Calu3 (cell line): ENCODE measurements around the gene CCNI. TPM values are rescaled to one million over a fixed set of nuclear protein-coding genes. Genes with fewer than 3 reads are reported as not detected.
A peak's percentile ranks its signal among the peaks of the same experiment; 100 is the strongest.

Source experiments
- BruUV-seq: library from RNA; stranded (reverse); fragments of 400-500 nt; replicated peaks from 2 replicates; lab custom pipeline; 2021; lab: Mats Ljungman, UMichigan
- CTCF ChIA-PET: fragments of 300-600 bp; sonication (Branson Sonifier 250); formaldehyde crosslinking; loops from one replicate; lab custom pipeline; 2022; ENCODE audit warnings: antibody characterized with exemption; lab: Charles Lee
- DNase-seq: peaks from one replicate; pipeline ENCODE4 v3.0.0; 2022
- H3K27ac Mint-ChIP-seq: one replicate; pipeline ENCODE4 v1.8.0; 2022; ENCODE audit warnings: mixed read lengths; ENCODE audit not compliant: unreplicated experiment
- H3K27me3 Mint-ChIP-seq: one replicate; pipeline ENCODE4 v1.8.0; 2022; ENCODE audit warnings: mixed read lengths; ENCODE audit not compliant: unreplicated experiment
- H3K36me3 Mint-ChIP-seq: one replicate; pipeline ENCODE4 v1.8.0; 2022; ENCODE audit warnings: mild to moderate bottlenecking, moderate library complexity, mixed read lengths; ENCODE audit not compliant: insufficient read depth, unreplicated experiment
- H3K4me1 Mint-ChIP-seq: one replicate; pipeline ENCODE4 v1.8.0; 2022; ENCODE audit warnings: mild to moderate bottlenecking, low read depth, mixed read lengths; ENCODE audit not compliant: unreplicated experiment
- H3K4me3 Mint-ChIP-seq: one replicate; pipeline ENCODE4 v1.8.0; 2022; ENCODE audit warnings: mild to moderate bottlenecking, low read depth, moderate library complexity, mixed read lengths; ENCODE audit not compliant: unreplicated experiment
- H3K9me3 Mint-ChIP-seq: one replicate; pipeline ENCODE4 v1.8.0; 2022; ENCODE audit warnings: low read depth, mixed read lengths; ENCODE audit not compliant: unreplicated experiment
- intact Hi-C: fragments of 100-400 bp; cut with micrococcal nuclease; formaldehyde crosslinking; loops from one replicate; pipeline ENCODE4 v1.10.0; 2022; ENCODE audit not compliant: unreplicated experiment
- total RNA-seq: library from RNA; stranded (reverse); gene quantifications from 2 replicates; pipeline ENCODE4 v1.2.3, GENCODE V29; 2022
- TF ChIP-seq, protein P1 (sequence below): fragments of 200-600 bp; IDR thresholded peaks from one replicate; pipeline ENCODE4 v1.8.0; 2022; ENCODE audit warnings: antibody characterized with exemption; ENCODE audit not compliant: unreplicated experiment

Gene CCNI
- total RNA-seq, 1 experiment from 2014 or later, result 136 TPM

DNA sequence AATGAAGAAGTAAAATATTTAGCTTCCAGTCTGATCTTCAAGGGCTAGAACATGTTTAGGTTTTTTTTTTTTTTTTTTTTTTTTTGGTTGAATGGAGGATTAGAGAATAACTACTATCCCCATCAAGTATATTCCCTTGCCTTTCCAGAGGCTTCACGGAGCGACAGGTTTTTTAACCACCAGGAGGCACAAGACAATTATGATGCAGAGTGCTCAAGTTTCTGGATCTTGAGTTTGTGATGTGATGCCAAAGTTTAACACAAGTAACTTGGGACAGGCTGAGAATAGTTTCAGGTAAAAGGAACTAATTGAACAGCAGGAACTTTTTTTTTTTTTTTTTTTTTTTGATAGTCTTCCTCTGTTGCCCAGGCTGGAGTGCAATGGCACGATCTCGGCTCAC lies 30.3 kb downstream of the CCNI start:
- no peak for DNase-seq
- TF ChIP-seq, protein P1, sequence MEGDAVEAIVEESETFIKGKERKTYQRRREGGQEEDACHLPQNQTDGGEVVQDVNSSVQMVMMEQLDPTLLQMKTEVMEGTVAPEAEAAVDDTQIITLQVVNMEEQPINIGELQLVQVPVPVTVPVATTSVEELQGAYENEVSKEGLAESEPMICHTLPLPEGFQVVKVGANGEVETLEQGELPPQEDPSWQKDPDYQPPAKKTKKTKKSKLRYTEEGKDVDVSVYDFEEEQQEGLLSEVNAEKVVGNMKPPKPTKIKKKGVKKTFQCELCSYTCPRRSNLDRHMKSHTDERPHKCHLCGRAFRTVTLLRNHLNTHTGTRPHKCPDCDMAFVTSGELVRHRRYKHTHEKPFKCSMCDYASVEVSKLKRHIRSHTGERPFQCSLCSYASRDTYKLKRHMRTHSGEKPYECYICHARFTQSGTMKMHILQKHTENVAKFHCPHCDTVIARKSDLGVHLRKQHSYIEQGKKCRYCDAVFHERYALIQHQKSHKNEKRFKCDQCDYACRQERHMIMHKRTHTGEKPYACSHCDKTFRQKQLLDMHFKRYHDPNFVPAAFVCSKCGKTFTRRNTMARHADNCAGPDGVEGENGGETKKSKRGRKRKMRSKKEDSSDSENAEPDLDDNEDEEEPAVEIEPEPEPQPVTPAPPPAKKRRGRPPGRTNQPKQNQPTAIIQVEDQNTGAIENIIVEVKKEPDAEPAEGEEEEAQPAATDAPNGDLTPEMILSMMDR, result no peak
- H3K9me3 Mint-ChIP-seq, result no peaks in the 10 kb centered on the region
- no peak overlapping the region for H3K27ac Mint-ChIP-seq
- CTCF ChIA-PET, result interaction anchor here (0.9 kb wide), 1 partner anchor 8 kb away, joined by 3 read pairs; no protein-coding TSS in a partner anchor
- BruUV-seq, result no TSS peak
- H3K27me3 Mint-ChIP-seq, result no peaks in the 10 kb centered on the region
- intact Hi-C loops, result no loop called here
- no peaks in the 10 kb centered on the region for H3K4me1 Mint-ChIP-seq
- H3K4me3 Mint-ChIP-seq, result no peak overlapping the region
- peaks cover 32% of the 10 kb centered on the region for H3K36me3 Mint-ChIP-seq

- H3K9me3 Mint-ChIP-seq, result no peaks in the 10 kb centered on the region
- H3K27me3 Mint-ChIP-seq, result no peaks in the 10 kb centered on the region
- BruUV-seq, result no TSS peak
- H3K4me3 Mint-ChIP-seq, result no peak overlapping the region
- no peak overlapping the region for H3K27ac Mint-ChIP-seq
- CTCF ChIA-PET, result interaction anchor here (0.6 to 0.9 kb wide), 2 partner anchors 9 to 493 kb away, joined by 3 read pairs; no protein-coding TSS in a partner anchor
- DNase-seq, result no peak
- intact Hi-C loops, result no loop called here
- TF ChIP-seq, protein P1, result peak; percentile 18
- peaks cover 26% of the 10 kb centered on the region for H3K36me3 Mint-ChIP-seq
- H3K4me1 Mint-ChIP-seq, result no peaks in the 10 kb centered on the region
Measured at GRCh38 chr4:77044461-77045150, 31.2 kb downstream of the CCNI start.

- Mint-ChIP-seq H3K27ac (no peak overlapping the region), H3K4me3 (no peak overlapping the region), H3K9me3 (no peaks in the 10 kb centered on the region), H3K4me1 (no peaks in the 10 kb centered on the region), H3K27me3 (no peaks in the 10 kb centered on the region), H3K36me3 (peaks cover 23% of the 10 kb centered on the region)
- TF ChIP-seq, protein P1, result no peak
- no peak for DNase-seq
- intact Hi-C loops, result no loop called here
- BruUV-seq, result no TSS peak
- CTCF ChIA-PET, result no interaction called here
Measured at GRCh38 chr4:77043507-77044136, 32.2 kb downstream of the CCNI start.

DNA sequence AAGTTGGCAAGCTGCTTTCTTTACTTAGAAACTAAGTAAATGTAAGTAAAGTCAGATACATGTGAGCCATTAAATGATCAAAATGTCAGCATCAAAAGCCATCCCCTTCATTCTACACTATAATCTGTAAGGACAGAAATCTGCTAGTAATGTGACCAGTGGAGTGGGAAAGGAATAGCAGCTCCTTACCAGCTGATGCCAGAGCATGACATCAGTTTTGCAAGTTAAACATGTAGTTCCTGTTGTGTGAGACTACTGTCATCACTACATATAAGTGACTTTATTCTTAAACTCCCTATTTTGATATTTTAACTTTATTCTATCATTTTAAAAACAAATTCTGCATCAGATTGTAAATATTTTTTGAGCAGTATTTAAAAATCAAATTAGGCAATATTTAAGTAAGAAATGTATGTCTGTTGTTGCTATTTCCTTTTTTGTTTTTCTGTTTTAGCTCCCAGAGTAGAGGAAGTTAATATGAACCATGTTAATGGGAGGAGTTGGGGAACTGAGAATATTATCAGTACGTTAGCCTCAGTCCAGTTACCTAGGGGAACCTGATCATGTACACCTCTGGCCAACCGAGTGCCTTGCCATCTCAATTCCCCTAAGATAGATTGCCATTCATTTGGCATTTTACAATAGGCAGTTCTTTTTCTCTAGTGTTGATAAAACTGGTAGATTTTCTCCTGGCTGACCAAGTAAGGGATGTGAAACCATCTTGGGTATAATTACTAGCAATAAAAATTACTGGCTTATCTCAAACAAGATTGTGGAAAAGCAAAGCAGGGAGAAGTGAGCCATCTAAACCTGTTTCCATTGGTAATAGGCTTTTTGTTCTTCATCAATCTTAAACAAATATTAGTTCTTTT lies 34.7 kb downstream of the CCNI start:
- no peak for DNase-seq
- TF ChIP-seq, protein P1, result no peak
- CTCF ChIA-PET, result no interaction called here
- H3K36me3 Mint-ChIP-seq, result peaks cover 8% of the 10 kb centered on the region
- H3K9me3 Mint-ChIP-seq, result no peaks in the 10 kb centered on the region
- H3K4me3 Mint-ChIP-seq, result no peak overlapping the region
- intact Hi-C loops, result no loop called here
- BruUV-seq, result no TSS peak
- no peak overlapping the region for H3K27ac Mint-ChIP-seq
- no peaks in the 10 kb centered on the region for H3K4me1 Mint-ChIP-seq
- H3K27me3 Mint-ChIP-seq, result no peaks in the 10 kb centered on the region
